GM18502 (cell line): ENCODE data around the gene MYZAP.
A peak's percentile ranks its signal among the peaks of the same experiment; 100 is the strongest.

Source experiments
- ATAC-seq: cut with Tn5 transposase; IDR thresholded peaks from one replicate; pipeline ENCODE4 v1.9.1; 2021; ENCODE audit warnings: mild to moderate bottlenecking; ENCODE audit not compliant: unreplicated experiment, poor library complexity

Gene MYZAP

GRCh38 chr15:57561041-57561711 is 30.5 kb upstream of the MYZAP start:
- ATAC-seq = peak; percentile 87

GRCh38 chr15:57562196-57562769 is 29.4 kb upstream of the MYZAP start:
- no peak for ATAC-seq

GRCh38 chr15:57563416-57563815 is 28.3 kb upstream of the MYZAP start:
- ATAC-seq = no peak

GRCh38 chr15:57565311-57565710 is 26.4 kb upstream of the MYZAP start:
- no peak for ATAC-seq

GRCh38 chr15:57566834-57567233 is 24.9 kb upstream of the MYZAP start:
- ATAC-seq = no peak

- no peak for ATAC-seq
Measured at GRCh38 chr15:57567891-57568290, 23.8 kb upstream of the MYZAP start.

DNA sequence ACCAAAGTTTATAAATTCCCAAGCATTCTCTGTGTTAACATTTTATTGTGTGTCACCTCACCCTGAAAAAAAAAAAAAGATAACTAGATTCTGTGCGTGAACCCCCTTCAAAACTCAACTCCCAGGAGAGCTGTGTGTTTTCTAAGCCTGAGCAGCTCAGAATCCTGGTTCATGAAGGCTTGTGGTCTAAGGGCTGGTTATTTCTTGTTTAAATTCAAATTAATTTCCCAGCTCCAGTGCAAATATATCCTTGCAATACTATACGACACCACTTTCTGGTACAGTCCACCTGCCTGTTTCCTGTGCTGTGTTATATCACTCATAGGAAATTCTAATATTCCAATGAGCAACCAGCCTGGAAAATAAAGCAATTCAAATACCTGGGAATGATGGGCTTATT is 23.4 kb upstream of the MYZAP start:
- no peak for ATAC-seq

DNA sequence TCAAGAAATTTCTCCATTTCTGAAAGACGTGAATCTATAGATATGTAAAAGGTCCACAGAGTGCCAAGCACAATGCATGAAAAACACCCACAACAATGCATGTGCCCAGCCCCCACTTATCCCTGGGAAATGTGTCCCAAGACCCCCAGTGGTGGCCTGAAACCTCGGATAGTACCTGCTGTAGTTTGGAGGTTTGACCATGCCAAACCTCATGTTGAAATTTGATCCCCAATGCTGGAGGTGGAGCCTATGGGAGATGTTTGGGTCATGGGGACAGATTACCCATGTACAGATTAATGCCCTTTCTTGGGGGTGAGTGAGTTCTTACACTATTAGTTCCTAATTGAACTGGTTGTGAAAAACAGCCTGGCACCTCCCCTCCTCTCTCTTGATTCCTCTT is 21.4 kb upstream of the MYZAP start:
- ATAC-seq = no peak

GRCh38 chr15:57570994-57571393 is 20.7 kb upstream of the MYZAP start:
- no peak for ATAC-seq

DNA sequence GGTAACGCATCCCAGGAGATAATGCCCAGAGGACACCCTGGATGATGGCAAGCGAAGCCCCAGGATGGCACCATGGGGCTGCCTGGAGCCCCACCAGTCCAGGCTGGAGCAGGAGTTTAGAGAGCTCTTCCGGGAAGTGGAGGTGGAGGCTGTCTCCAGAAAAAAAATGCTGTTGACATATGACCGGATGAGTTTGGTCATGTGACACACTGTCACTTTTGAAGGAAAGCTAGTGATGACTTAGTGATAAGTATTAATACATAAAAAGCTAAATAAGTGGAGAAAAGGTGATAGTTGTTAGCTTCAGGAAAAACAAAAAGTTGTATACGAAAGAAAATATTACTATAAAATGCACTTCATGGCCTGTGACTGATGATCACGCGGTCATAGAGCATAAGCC is 20.0 kb upstream of the MYZAP start:
- no peak for ATAC-seq

- no peak for ATAC-seq
Measured at GRCh38 chr15:57572468-57572867, 19.2 kb upstream of the MYZAP start.

GRCh38 chr15:57573151-57573550 is 18.6 kb upstream of the MYZAP start:
- no peak for ATAC-seq

- no peak for ATAC-seq
Measured at GRCh38 chr15:57575363-57575762, 16.3 kb upstream of the MYZAP start.

DNA sequence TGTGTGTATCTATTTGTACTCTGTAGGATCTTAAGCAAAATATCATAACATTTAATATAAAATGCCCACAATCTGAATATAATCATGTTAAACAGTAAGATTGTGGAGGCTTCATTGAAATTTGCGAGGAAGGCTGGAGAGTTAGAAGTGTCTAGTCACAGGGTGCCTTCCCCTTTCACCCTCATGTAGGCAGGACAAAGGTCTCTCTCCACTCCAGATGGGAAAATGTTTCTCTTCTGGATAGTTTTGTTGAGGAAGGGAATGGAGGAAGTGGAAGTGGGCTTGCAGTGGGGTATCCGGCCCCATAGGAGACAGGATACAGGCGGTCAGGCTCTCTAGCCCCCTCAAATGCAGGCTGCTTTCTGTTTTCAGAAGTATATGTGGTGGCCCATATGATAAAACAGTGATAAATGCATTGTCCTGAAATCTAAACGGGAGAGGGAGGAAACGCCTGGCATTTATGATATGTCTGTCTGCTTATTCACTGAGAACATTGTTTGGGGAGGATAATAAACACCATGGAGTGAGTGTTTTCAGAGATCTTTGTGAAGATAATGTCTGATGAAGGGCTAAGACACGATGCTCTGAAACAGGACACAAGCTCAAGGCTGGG is 13.3 kb upstream of the MYZAP start:
- no peak for ATAC-seq

GRCh38 chr15:57580428-57580827 is 11.3 kb upstream of the MYZAP start:
- no peak for ATAC-seq

DNA sequence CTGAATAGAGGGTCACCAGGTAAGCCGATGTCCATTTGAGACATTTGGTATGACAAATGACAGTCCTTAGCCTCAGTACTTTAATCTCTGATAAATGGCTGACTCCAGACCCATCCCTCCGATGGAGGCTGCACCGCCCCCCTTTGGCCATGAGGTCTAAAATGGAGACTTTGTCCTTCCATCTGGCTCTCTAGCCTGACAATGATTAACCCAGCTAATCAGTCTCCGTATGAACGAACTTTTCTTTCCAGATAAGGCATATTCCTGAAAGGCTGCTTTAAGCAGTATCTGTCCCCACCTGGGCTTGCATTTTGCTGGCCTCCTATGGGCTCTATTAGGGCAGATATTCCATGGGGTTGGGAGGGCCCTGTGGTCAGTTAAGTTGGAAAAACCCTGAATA is 10.8 kb upstream of the MYZAP start:
- ATAC-seq = no peak

DNA sequence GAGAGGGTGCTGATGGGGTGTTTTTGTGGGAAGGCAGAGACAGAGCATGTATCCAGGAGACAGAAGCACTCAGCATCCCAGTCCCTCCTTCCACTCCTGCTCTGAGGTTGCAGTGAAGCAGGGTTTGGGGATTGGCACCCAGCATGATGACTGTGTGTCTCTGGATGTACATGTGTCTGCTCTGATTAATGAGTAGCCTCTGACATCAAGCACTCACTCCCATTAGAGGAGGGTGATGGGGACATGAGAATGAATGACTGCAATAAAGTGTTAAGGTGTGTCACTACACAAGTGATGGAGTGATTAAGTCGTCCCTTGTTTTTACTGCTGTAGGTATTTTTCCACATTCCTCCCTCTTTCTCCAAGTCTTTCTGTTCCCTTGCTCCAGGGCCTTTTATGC is 9.6 kb upstream of the MYZAP start:
- ATAC-seq = no peak

GRCh38 chr15:57583282-57583681 is 8.4 kb upstream of the MYZAP start:
- no peak for ATAC-seq

DNA sequence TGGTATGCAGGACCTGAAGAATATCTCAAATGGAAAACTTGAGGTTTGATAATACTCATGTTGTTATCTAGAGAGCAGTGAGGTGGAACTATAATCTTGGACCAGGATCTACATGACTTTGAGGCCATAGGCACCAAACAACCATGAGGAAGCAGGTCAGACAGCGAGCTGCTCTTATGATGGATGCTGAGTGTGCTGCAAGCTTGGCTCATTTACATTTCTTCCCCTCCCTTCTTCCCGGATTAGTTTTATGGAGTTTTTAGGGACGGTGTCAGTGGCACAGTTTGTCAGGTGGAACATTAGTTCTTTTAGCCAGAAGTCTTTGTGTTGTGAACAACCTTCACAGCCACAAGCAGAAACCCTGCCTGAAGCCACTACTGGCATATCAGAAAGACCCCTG is 8.0 kb upstream of the MYZAP start:
- no peak for ATAC-seq

- no peak for ATAC-seq
Measured at GRCh38 chr15:57586661-57587424, 4.9 kb upstream of the MYZAP start.

DNA sequence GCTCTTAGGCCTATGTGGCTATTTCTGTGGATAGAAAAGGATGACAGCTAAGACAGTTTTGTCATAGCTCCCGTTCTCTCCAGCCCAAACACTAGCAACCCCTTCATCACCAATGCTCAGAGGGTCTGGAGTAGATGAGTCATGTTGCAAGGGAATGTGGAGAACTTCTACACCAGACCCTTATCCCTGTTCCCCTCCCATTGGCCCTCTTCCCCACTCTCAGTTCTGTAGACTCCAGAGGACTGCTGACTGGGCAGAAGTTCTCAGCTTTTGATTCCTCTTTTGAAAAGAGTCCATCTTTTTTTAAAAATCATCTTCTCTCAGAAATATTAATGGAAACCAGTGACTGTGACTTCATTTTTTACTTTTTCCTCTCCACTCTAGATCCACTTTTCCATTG is 2.4 kb upstream of the MYZAP start:
- ATAC-seq = no peak
